Common myeloid progenitor, CD34-positive (primary cell): ENCODE results near the gene IL18RAP.
A peak's percentile ranks its signal among the peaks of the same experiment; 100 is the strongest.

Experiments used
- CTCF ChIA-PET: fragments of 350-600 bp; sonication (Branson Sonifier 250); formaldehyde crosslinking; loops from one replicate; lab custom pipeline; 2021; ENCODE audit warnings: antibody characterized with exemption; lab: Charles Lee
- POLR2A ChIA-PET: fragments of 350-600 bp; sonication (Branson Sonifier 250); formaldehyde crosslinking; loops from one replicate; lab custom pipeline; 2021; ENCODE audit warnings: antibody characterized with exemption; lab: Charles Lee
- DNase-seq, 3 donors: peaks; one replicate each; pipeline versions ENCODE4 v3.0.0 to v3.0.0-alpha.2; 2013
- H3K27ac ChIP-seq, 2 experiments: 1 replicate in 1 of 2; 2 replicates in 1 of 2; pipeline ENCODE4 v1.7.0; 2013; ENCODE audit warnings: inconsistent platforms in 2 of 2, low read length in 2 of 2, mild to moderate bottlenecking in 2 of 2, low read depth in 1 of 2, moderate library complexity in 1 of 2; ENCODE audit not compliant: severe bottlenecking in 2 of 2, insufficient read depth in 1 of 2, poor library complexity in 1 of 2
- H3K27me3 ChIP-seq, 5 experiments: replicated peaks in 2 of 5; 1 replicate in 3 of 5; 2 replicates in 2 of 5; pipeline versions ENCODE4 v1.6.1 to v1.7.0; 2013; ENCODE audit warnings: low read length in 4 of 5, mild to moderate bottlenecking in 2 of 5, moderate library complexity in 2 of 5, inconsistent platforms in 1 of 5; ENCODE audit not compliant: insufficient read depth in 5 of 5, control insufficient read depth in 4 of 5
- H3K36me3 ChIP-seq, 4 experiments: 1 replicate in 2 of 4; 2 replicates in 2 of 4; pipeline versions ENCODE4 v1.6.1 to v1.7.0; 2013; ENCODE audit warnings: low read length in 3 of 4, control low read depth in 1 of 4, mild to moderate bottlenecking in 1 of 4; ENCODE audit not compliant: control insufficient read depth in 4 of 4, insufficient read depth in 4 of 4
- H3K4me1 ChIP-seq, 4 experiments: 1 replicate in 3 of 4; 2 replicates in 1 of 4; pipeline versions ENCODE4 v1.6.1 to v1.7.1; 2013; ENCODE audit warnings: low read length in 3 of 4, mild to moderate bottlenecking in 3 of 4, control low read depth in 1 of 4, inconsistent platforms in 1 of 4, moderate library complexity in 1 of 4; ENCODE audit not compliant: control insufficient read depth in 4 of 4, insufficient read depth in 4 of 4; ENCODE audit errors: control extremely low read depth in 1 of 4
- H3K4me3 ChIP-seq, 7 experiments: 1 replicate in 4 of 7; 2 replicates in 3 of 7; pipeline versions ENCODE4 v1.5.1 to v1.7.0; 2013; ENCODE audit warnings: mild to moderate bottlenecking in 7 of 7, low read length in 6 of 7, moderate library complexity in 6 of 7, inconsistent platforms in 2 of 7, low read depth in 2 of 7, control low read depth in 1 of 7; ENCODE audit not compliant: insufficient read depth in 4 of 7, control insufficient read depth in 1 of 7; ENCODE audit errors: extremely low read depth in 1 of 7
- H3K9me3 ChIP-seq, 5 experiments: 1 replicate in 4 of 5; 2 replicates in 1 of 5; pipeline versions ENCODE4 v1.6.1 to v1.7.1; 2013; ENCODE audit warnings: low read length in 4 of 5, mild to moderate bottlenecking in 2 of 5, inconsistent platforms in 1 of 5, low read depth in 1 of 5, moderate library complexity in 1 of 5; ENCODE audit not compliant: control insufficient read depth in 4 of 5, insufficient read depth in 2 of 5; ENCODE audit errors: control extremely low read depth in 1 of 5
- WGBS: methylation state at CpG from one replicate; pipeline ENCODE4 v1.1.5; 2013; ENCODE audit not compliant: insufficient coverage; 5-methylcytosine and 5-hydroxymethylcytosine counted together

Gene IL18RAP

DNA sequence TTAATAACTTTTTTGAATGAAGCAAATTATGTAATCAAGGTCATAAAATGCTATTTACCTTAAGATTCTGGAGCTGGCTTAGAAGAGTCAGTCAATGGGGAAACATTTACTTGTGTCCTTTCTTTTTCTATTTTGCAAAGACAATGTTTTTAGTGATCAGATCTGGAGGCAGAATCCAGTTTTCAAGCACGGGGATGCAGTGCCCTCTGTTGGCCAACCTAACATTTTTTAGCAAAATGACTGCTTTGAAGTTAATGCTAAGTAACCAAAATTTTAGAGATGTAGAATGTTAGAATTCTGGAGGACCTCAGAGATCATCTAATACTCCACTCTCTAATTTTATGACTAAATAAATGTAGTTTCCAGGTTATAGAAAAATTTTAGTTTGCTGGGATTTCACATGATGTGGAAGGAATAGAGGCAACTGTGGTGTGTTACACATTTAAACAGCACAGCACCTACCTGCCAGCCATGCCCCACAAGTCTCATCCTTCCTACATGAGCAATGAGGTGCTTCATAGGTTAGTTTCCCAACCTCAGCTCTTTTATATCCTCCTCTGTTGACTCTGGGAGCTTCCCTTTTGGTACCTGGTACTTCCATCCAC, 26.5 kb downstream of the IL18RAP start:
- CTCF ChIA-PET: interaction anchor here (1.1 to 9.2 kb wide), 10 partner anchors 13 to 565 kb away, joined by 3 to 82 read pairs (median 4); partner anchors contain the start of gene IL18RAP
- POLR2A ChIA-PET: no interaction called here
- Histone ChIP-seq H3K27ac (no peak overlapping the region), H3K4me1 (peaks cover 0 to 10% (median 3%) of the 10 kb centered on the region in 4 experiments), H3K4me3 (no peak overlapping the region), H3K9me3 (no peaks in the 10 kb centered on the region), H3K36me3 (no peaks in the 10 kb centered on the region), H3K27me3 (no peaks in the 10 kb centered on the region)
- WGBS: no CpG with 5 or more reads among the region's 1 CpG
- peak; percentile 48 to 79 (median 69) for DNase-seq

GRCh38 chr2:102451968-102452367, 29.0 kb downstream of the IL18RAP start:
- H3K27me3 ChIP-seq: no peaks in the 10 kb centered on the region
- H3K4me3 ChIP-seq: no peak overlapping the region
- POLR2A ChIA-PET: no interaction called here
- H3K27ac ChIP-seq: no peak overlapping the region
- peaks cover 0 to 3% (median 0%) of the 10 kb centered on the region in 5 experiments for H3K9me3 ChIP-seq
- no peaks in the 10 kb centered on the region for H3K36me3 ChIP-seq
- 94% methylated on average over 2 of the region's 2 CpGs for WGBS
- CTCF ChIA-PET: interaction anchor here (1.0 to 6.4 kb wide), 11 partner anchors 10 to 446 kb away, joined by 3 to 30 read pairs (median 3); no protein-coding TSS in a partner anchor
- peaks cover 0 to 10% (median 3%) of the 10 kb centered on the region in 4 experiments for H3K4me1 ChIP-seq
- no peak for DNase-seq

DNA sequence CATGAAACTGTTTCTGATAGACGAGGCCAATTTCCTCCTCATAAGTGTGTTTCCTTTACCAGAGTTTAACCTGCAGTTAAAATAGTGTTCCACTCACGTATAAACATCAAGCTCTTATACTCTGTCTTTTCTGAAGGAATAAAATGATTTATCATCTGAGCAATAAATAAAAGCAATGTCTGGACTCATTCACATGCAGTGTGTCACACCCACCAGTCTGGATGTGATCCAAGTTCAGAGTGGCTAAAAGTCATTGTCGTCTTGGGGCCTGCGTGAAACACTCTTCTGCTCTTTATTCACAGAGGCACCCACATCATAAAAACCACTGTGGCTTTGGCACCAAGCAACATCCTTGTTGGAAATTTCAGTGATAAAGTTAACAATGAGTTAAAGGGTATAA, 30.5 kb downstream of the IL18RAP start:
- POLR2A ChIA-PET: no interaction called here
- no peak overlapping the region for H3K4me3 ChIP-seq
- H3K36me3 ChIP-seq: no peaks in the 10 kb centered on the region
- no peak overlapping the region for H3K27ac ChIP-seq
- peaks cover 0 to 10% (median 3%) of the 10 kb centered on the region in 4 experiments for H3K4me1 ChIP-seq
- H3K27me3 ChIP-seq: no peaks in the 10 kb centered on the region
- peaks cover 0 to 3% (median 0%) of the 10 kb centered on the region in 5 experiments for H3K9me3 ChIP-seq
- CTCF ChIA-PET: interaction anchor here (0.9 to 1.1 kb wide), 2 partner anchors 10 to 433 kb away, joined by 3 to 5 read pairs; no protein-coding TSS in a partner anchor
- WGBS: 0% methylated on average over 3 of the region's 4 CpGs
- peak in 2 of 3 donors; percentile 62 to 64 for DNase-seq

GRCh38 chr2:102455061-102455670, 32.2 kb downstream of the IL18RAP start:
- Histone ChIP-seq H3K36me3 (no peaks in the 10 kb centered on the region), H3K4me3 (no peak overlapping the region), H3K27me3 (no peaks in the 10 kb centered on the region), H3K4me1 (peaks cover 0 to 10% (median 3%) of the 10 kb centered on the region in 4 experiments), H3K9me3 (peaks cover 0 to 3% (median 0%) of the 10 kb centered on the region in 5 experiments), H3K27ac (no peak overlapping the region)
- WGBS: 100% methylated on average over 1 of the region's 2 CpGs
- DNase-seq: no peak
- POLR2A ChIA-PET: no interaction called here
- CTCF ChIA-PET: no interaction called here

GRCh38 chr2:102460467-102460866, 37.5 kb downstream of the IL18RAP start:
- CTCF ChIA-PET: interaction anchor here (0.6 to 1.3 kb wide), 2 partner anchors 29 to 224 kb away, joined by 3 to 4 read pairs; no protein-coding TSS in a partner anchor
- Histone ChIP-seq H3K27me3 (peaks cover 0 to 2% (median 0%) of the 10 kb centered on the region in 5 experiments), H3K4me3 (no peak overlapping the region), H3K27ac (no peak overlapping the region), H3K9me3 (peaks cover 0 to 3% (median 1%) of the 10 kb centered on the region in 5 experiments), H3K36me3 (no peaks in the 10 kb centered on the region), H3K4me1 (no peaks in the 10 kb centered on the region)
- POLR2A ChIA-PET: no interaction called here
- WGBS: no CpG with 5 or more reads among the region's 1 CpG
- no peak for DNase-seq

- no peak for DNase-seq
- Histone ChIP-seq H3K9me3 (peaks cover 0 to 3% (median 1%) of the 10 kb centered on the region in 5 experiments), H3K4me3 (no peak overlapping the region), H3K4me1 (no peaks in the 10 kb centered on the region), H3K27ac (no peak overlapping the region), H3K27me3 (peaks cover 0 to 2% (median 0%) of the 10 kb centered on the region in 5 experiments), H3K36me3 (no peaks in the 10 kb centered on the region)
- ChIA-PET CTCF (interaction anchor here (1.7 to 2.3 kb wide), 3 partner anchors 10 to 18 kb away, joined by 7 to 12 read pairs (median 10); partner anchors contain the start of gene SLC9A4), POLR2A (no interaction called here)
- 100% methylated on average over 6 of the region's 6 CpGs for WGBS
Measured at GRCh38 chr2:102461188-102461587, 38.2 kb downstream of the IL18RAP start.

- H3K4me3 ChIP-seq: no peak overlapping the region
- no peaks in the 10 kb centered on the region for H3K36me3 ChIP-seq
- no peak for DNase-seq
- ChIA-PET CTCF (interaction anchor here (0.8 to 2.3 kb wide), 3 partner anchors 10 to 153 kb away, joined by 3 to 10 read pairs (median 3); partner anchors contain the start of gene SLC9A4), POLR2A (no interaction called here)
- H3K27me3 ChIP-seq: peaks cover 0 to 2% (median 0%) of the 10 kb centered on the region in 5 experiments
- WGBS: 100% methylated on average over 2 of the region's 5 CpGs
- H3K4me1 ChIP-seq: no peaks in the 10 kb centered on the region
- H3K27ac ChIP-seq: no peak overlapping the region
- H3K9me3 ChIP-seq: peaks cover 0 to 3% (median 2%) of the 10 kb centered on the region in 5 experiments
Measured at GRCh38 chr2:102463160-102463559, 40.2 kb downstream of the IL18RAP start.
